GM12878 (cell line): ENCODE results near the gene SNX3. TPM values are rescaled to one million over a fixed set of nuclear protein-coding genes. Genes with fewer than 3 reads are reported as not detected.
A peak's percentile ranks its signal among the peaks of the same experiment; 100 is the strongest.

Experiments used
- DPF2 ChIP-seq: fragments of 450-650 bp; IDR thresholded peaks from 2 replicates; pipeline ENCODE4 v1.6.1; 2017; ENCODE audit warnings: mild to moderate bottlenecking
- KLF5 ChIP-seq: fragments of 450-650 bp; IDR thresholded peaks from 2 replicates; pipeline ENCODE4 v1.6.1; 2014; ENCODE audit warnings: mild to moderate bottlenecking; ENCODE audit not compliant: partially characterized antibody
- MTA3 ChIP-seq: IDR thresholded peaks from 2 replicates; pipeline ENCODE4 v1.6.1; 2012; ENCODE audit warnings: low read length, inconsistent platforms, borderline replicate concordance
- MYB ChIP-seq: fragments of 150-350 bp; IDR thresholded peaks from 2 replicates; pipeline ENCODE4 v1.6.1; 2014; ENCODE audit warnings: mild to moderate bottlenecking, low read depth, low read length, borderline replicate concordance
- NRF1 ChIP-seq: conservative IDR thresholded peaks from 2 replicates; pipeline ENCODE4 v1.6.1; 2011; ENCODE audit warnings: mild to moderate bottlenecking, low read depth, low read length, improper control_type of control experiment
- RAD21 ChIP-seq: IDR thresholded peaks from 2 replicates; pipeline ENCODE4 v1.6.1; 2011; ENCODE audit warnings: mild to moderate bottlenecking, low read depth, low read length, moderate library complexity; ENCODE audit not compliant: insufficient read depth
- TBL1XR1 ChIP-seq: IDR thresholded peaks from 2 replicates; pipeline ENCODE4 v1.6.1; 2012; ENCODE audit warnings: low read depth, low read length, improper control_type of control experiment
- polyA plus RNA-seq, 11 experiments: library from polyadenylated mRNA; depleted of rRNA in 4 of 11; unstranded in 6 of 11; stranded (reverse) in 5 of 11; fragments of >200 nt; fragmentation: Nextera tagmentation in 4 of 11; fragmentation: Illumina TruSeq in 1 of 11; extraction: Ambion mirVana in 4 of 11; extraction: Trizol in 1 of 11; gene quantifications; 1 replicate in 1 of 11; 2 replicates in 10 of 11; pipeline versions ENCODE4 v1.2.1 to v1.2.3, GENCODE V29; 2011 to 2016; ENCODE audit warnings: inconsistent platforms in 2 of 11, missing spikeins in 2 of 11, low read depth in 1 of 11
- total RNA-seq, 4 experiments: library from RNA; depleted of rRNA in 3 of 4; stranded (reverse); fragments of >200 nt in 3 of 4; fragmentation: Illumina TruSeq in 1 of 4; extraction: Trizol in 1 of 4; gene quantifications; 2 replicates each; pipeline versions ENCODE4 v1.2.1 to v1.2.3, GENCODE V29; 2013 to 2021
- TF ChIP-seq, protein P1 (sequence below): fragments of 450-650 bp; IDR thresholded peaks from 2 replicates; pipeline ENCODE4 v1.6.1; 2017; ENCODE audit warnings: borderline replicate concordance
- TF ChIP-seq, protein P2 (sequence below): IDR thresholded peaks from 2 replicates; pipeline ENCODE4 v1.6.1; 2012; ENCODE audit warnings: low read length, inconsistent platforms
- TF ChIP-seq, protein P3 (sequence below): IDR thresholded peaks from 2 replicates; pipeline ENCODE4 v1.6.1; 2011; ENCODE audit warnings: borderline replicate concordance, low read depth, mild to moderate bottlenecking, moderate library complexity, mixed read lengths, low read length; ENCODE audit not compliant: insufficient read depth; ENCODE audit errors: extremely low read length

Gene SNX3
- total and polyA plus RNA-seq, 10 of the 15 experiments (the other 5 are each of a cell fraction or from before 2014, with no cell fraction given), result 43.7 to 297 (median 95.6) TPM

DNA sequence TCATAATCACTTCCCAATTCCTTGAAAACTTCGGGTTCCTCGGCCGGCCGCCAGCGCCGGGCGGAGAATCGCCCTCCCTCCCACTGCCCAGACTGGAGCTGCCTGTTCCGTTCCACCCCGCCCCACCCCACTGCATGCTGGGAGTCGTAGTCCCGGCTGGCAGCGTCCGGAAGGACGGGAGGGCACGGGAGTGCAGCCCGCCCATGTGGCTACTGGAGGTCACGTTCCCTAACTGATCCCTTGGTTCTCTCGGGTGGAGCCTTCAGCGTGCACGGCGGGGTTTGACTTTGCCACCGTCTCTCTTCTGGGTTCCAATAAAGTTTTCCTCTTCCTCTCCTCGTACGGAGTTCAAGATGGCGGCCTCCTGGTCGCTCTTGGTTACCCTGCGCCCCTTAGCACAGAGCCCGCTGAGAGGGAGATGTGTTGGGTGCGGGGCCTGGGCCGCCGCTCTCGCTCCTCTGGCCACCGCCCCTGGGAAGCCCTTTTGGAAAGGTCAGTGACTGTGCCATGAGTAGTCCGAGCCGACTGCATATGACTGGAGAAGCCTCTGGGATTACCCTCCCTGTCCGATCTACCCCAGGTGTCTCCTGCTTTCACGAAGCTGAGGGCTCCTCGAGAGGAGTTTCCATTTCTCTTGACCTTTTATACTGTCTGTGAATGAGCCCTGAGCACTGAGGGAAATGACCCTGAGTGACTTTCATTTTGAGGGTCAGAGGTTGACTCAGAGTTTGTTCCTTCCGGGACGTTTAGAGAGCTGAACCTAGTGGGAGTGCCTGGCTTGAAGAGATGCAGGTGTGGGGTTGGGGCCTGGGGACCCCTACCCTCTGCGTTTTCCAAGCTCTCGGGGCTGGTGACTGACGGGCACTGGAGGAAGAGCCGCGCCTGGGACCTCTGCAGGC, 34.1 kb upstream of the SNX3 start, which contains the start of gene AFG1L (continued):
- TF ChIP-seq NRF1 (no peak), DPF2 (peak; percentile 56), RAD21 (no peak), TBL1XR1 (no peak), MTA3 (no peak), KLF5 (peak; percentile 31), MYB (no peak)
- TF ChIP-seq, protein P1, sequence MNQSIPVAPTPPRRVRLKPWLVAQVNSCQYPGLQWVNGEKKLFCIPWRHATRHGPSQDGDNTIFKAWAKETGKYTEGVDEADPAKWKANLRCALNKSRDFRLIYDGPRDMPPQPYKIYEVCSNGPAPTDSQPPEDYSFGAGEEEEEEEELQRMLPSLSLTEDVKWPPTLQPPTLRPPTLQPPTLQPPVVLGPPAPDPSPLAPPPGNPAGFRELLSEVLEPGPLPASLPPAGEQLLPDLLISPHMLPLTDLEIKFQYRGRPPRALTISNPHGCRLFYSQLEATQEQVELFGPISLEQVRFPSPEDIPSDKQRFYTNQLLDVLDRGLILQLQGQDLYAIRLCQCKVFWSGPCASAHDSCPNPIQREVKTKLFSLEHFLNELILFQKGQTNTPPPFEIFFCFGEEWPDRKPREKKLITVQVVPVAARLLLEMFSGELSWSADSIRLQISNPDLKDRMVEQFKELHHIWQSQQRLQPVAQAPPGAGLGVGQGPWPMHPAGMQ, result no peak
- TF ChIP-seq, protein P2, sequence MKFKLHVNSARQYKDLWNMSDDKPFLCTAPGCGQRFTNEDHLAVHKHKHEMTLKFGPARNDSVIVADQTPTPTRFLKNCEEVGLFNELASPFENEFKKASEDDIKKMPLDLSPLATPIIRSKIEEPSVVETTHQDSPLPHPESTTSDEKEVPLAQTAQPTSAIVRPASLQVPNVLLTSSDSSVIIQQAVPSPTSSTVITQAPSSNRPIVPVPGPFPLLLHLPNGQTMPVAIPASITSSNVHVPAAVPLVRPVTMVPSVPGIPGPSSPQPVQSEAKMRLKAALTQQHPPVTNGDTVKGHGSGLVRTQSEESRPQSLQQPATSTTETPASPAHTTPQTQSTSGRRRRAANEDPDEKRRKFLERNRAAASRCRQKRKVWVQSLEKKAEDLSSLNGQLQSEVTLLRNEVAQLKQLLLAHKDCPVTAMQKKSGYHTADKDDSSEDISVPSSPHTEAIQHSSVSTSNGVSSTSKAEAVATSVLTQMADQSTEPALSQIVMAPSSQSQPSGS, result no peak
- TF ChIP-seq, protein P3, sequence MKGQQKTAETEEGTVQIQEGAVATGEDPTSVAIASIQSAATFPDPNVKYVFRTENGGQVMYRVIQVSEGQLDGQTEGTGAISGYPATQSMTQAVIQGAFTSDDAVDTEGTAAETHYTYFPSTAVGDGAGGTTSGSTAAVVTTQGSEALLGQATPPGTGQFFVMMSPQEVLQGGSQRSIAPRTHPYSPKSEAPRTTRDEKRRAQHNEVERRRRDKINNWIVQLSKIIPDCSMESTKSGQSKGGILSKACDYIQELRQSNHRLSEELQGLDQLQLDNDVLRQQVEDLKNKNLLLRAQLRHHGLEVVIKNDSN, result peak; percentile 22
